Testis (tissue), 2 donors: ENCODE results near the gene NOL12.

Source experiments
- CTCF ChIP-seq, 3 experiments: fragments of 450-650 bp in 2 of 3; fragments of 200-600 bp in 1 of 3; sonication (generic) in 1 of 3; IDR thresholded peaks; one replicate each; pipeline ENCODE4 v1.5.1; 2016 to 2019; ENCODE audit warnings: antibody characterized with exemption in 3 of 3, mild to moderate bottlenecking in 2 of 3, moderate library complexity in 1 of 3
- POLR2A ChIP-seq: fragments of 450-650 bp; IDR thresholded peaks from one replicate; pipeline ENCODE4 v1.6.1; 2017; ENCODE audit warnings: antibody characterized with exemption, mild to moderate bottlenecking, moderate library complexity

- TF ChIP-seq POLR2A (no peak), CTCF (IDR thresholded peaks at IDR 0.05) (no peak)
Observed at GRCh38 chr22:37728620-37729019, 42.5 kb downstream of the NOL12 start.
